Liver (tissue), 9 donors: ENCODE data around the gene CCDC60. TPM values are rescaled to one million over a fixed set of nuclear protein-coding genes. Genes with fewer than 3 reads are reported as not detected.

Source experiments
- DNase-seq: peaks from one replicate; pipeline ENCODE4 v3.0.0-alpha.2; 2017; ENCODE audit warnings: low spot score
- H3K27ac ChIP-seq, 2 donors: one replicate each; pipeline ENCODE4 v1.7.0; 2013; ENCODE audit warnings: inconsistent platforms in 2 of 2, low read length in 2 of 2, control low read depth in 1 of 2, low read depth in 1 of 2, mild to moderate bottlenecking in 1 of 2
- H3K27me3 ChIP-seq, 4 donors: one replicate each; pipeline versions ENCODE4 v1.6.1 to v1.7.0; 2013; ENCODE audit warnings: low read length in 3 of 4, inconsistent platforms in 1 of 4, mild to moderate bottlenecking in 1 of 4, moderate library complexity in 1 of 4; ENCODE audit not compliant: control insufficient read depth in 4 of 4, insufficient read depth in 4 of 4
- H3K36me3 ChIP-seq, 4 donors: one replicate each; pipeline versions ENCODE4 v1.6.1 to v1.7.0; 2013; ENCODE audit warnings: low read length in 3 of 4, mild to moderate bottlenecking in 3 of 4, low read depth in 1 of 4, moderate library complexity in 1 of 4; ENCODE audit not compliant: control insufficient read depth in 4 of 4, insufficient read depth in 3 of 4
- H3K4me1 ChIP-seq, 4 donors: one replicate each; pipeline versions ENCODE4 v1.6.1 to v1.7.0; 2013; ENCODE audit warnings: low read length in 3 of 4, mild to moderate bottlenecking in 3 of 4, moderate library complexity in 1 of 4; ENCODE audit not compliant: control insufficient read depth in 4 of 4, insufficient read depth in 4 of 4
- H3K4me3 ChIP-seq, 3 donors: one replicate each; pipeline versions ENCODE4 v1.6.1 to v1.7.0; 2013; ENCODE audit warnings: low read length in 3 of 3, control low read depth in 1 of 3, low read depth in 1 of 3, mild to moderate bottlenecking in 1 of 3
- H3K9ac ChIP-seq, 2 donors: one replicate each; pipeline ENCODE4 v1.7.0; 2013; ENCODE audit warnings: low read length in 2 of 2, mild to moderate bottlenecking in 2 of 2, moderate library complexity in 2 of 2, control low read depth in 1 of 2, low read depth in 1 of 2
- H3K9me3 ChIP-seq, 4 donors: one replicate each; pipeline versions ENCODE4 v1.6.1 to v1.7.0; 2013; ENCODE audit warnings: low read length in 3 of 4; ENCODE audit not compliant: control insufficient read depth in 4 of 4
- ATF3 ChIP-seq: IDR thresholded peaks from 2 replicates; pipeline ENCODE4 v1.6.1; 2016; ENCODE audit warnings: antibody characterized with exemption
- CTCF ChIP-seq: fragments of 150-350 bp; IDR thresholded peaks from 2 replicates; pipeline ENCODE4 v1.5.1; 2017; ENCODE audit warnings: improper control_type of control experiment, low read depth, low read length; ENCODE audit not compliant: missing input control
- FOXA1 ChIP-seq: IDR thresholded peaks from 2 replicates; pipeline ENCODE4 v1.6.1; 2016; ENCODE audit warnings: antibody characterized with exemption
- FOXA2 ChIP-seq: IDR thresholded peaks from 2 replicates; pipeline ENCODE4 v1.6.1; 2016; ENCODE audit warnings: antibody characterized with exemption
- GABPA ChIP-seq, 2 donors: IDR thresholded peaks in 1 of 2; conservative IDR thresholded peaks in 1 of 2; 2 replicates each; pipeline ENCODE4 v1.6.1; 2016; ENCODE audit warnings: antibody characterized with exemption in 2 of 2, mild to moderate bottlenecking in 1 of 2, moderate library complexity in 1 of 2
- HNF4A ChIP-seq, 2 donors: conservative IDR thresholded peaks; 2 replicates each; pipeline ENCODE4 v1.6.1; 2016; ENCODE audit warnings: antibody characterized with exemption in 2 of 2, mild to moderate bottlenecking in 2 of 2
- HNF4G ChIP-seq: IDR thresholded peaks from 2 replicates; pipeline ENCODE4 v1.6.1; 2016; ENCODE audit warnings: antibody characterized with exemption
- MAX ChIP-seq: IDR thresholded peaks from 2 replicates; pipeline ENCODE4 v1.6.1; 2016; ENCODE audit warnings: antibody characterized with exemption
- NR2F2 ChIP-seq: IDR thresholded peaks from 2 replicates; pipeline ENCODE4 v1.6.1; 2016; ENCODE audit warnings: antibody characterized with exemption
- RAD21 ChIP-seq, 2 donors: IDR thresholded peaks; 2 replicates each; pipeline ENCODE4 v1.6.1; 2016; ENCODE audit warnings: antibody characterized with exemption in 2 of 2, mild to moderate bottlenecking in 2 of 2
- RXRA ChIP-seq, 2 donors: IDR thresholded peaks; 2 replicates each; pipeline ENCODE4 v1.6.1; 2017 to 2018; ENCODE audit warnings: antibody characterized with exemption in 2 of 2, mild to moderate bottlenecking in 1 of 2
- SP1 ChIP-seq: IDR thresholded peaks from 2 replicates; pipeline ENCODE4 v1.6.1; 2018; ENCODE audit warnings: antibody characterized with exemption, mild to moderate bottlenecking
- TAF1 ChIP-seq: conservative IDR thresholded peaks from 2 replicates; pipeline ENCODE4 v1.6.1; 2016; ENCODE audit warnings: antibody characterized with exemption, mild to moderate bottlenecking
- ZBTB33 ChIP-seq: IDR thresholded peaks from 2 replicates; pipeline ENCODE4 v1.6.1; 2016; ENCODE audit warnings: antibody characterized with exemption
- WGBS: extraction: QIAGEN DNeasy Blood & Tissue Kit; methylation state at CpG from one replicate; pipeline ENCODE4 v1.1.7; 2013; 5-methylcytosine and 5-hydroxymethylcytosine counted together
- polyA plus RNA-seq, 2 donors: library from polyadenylated mRNA; stranded (reverse) in 1 of 2; unstranded in 1 of 2; fragments of 200-250 nt in 1 of 2; fragments of >200 nt in 1 of 2; fragmentation: Nextera tagmentation in 1 of 2; extraction: Ambion mirVana in 1 of 2; gene quantifications; one replicate each; pipeline versions ENCODE4 v1.2.1 to v1.2.3, GENCODE V29; 2013 to 2015
- total RNA-seq, 2 donors: library from RNA; depleted of rRNA; stranded (reverse); fragments of >200 nt; gene quantifications; one replicate each; pipeline ENCODE4 v1.2.3, GENCODE V29; 2014
- donor health status: healthy.
- donor health status: healthy.
- donor health status: healthy.
- donor health status: healthy.
- donor health status: healthy.

CCDC60 gene
- total and polyA plus RNA-seq, 4 donors, result not detected

- 30% methylated on average over 9 of the region's 9 CpGs for WGBS
Observed at GRCh38 chr12:119432949-119433348, 98.4 kb downstream of the CCDC60 start.

GRCh38 chr12:119440803-119441360 lies 106.4 kb downstream of the CCDC60 start:
- 86% methylated on average over 6 of the region's 6 CpGs for WGBS
- no peaks in the 10 kb centered on the region for H3K36me3 ChIP-seq
- H3K27ac ChIP-seq, result no peak overlapping the region
- no peak overlapping the region for H3K4me3 ChIP-seq
- H3K4me1 ChIP-seq, result no peaks in the 10 kb centered on the region
- no peak overlapping the region for H3K9ac ChIP-seq
- TF ChIP-seq ZBTB33, result no peak
- TF ChIP-seq CTCF, result no peak
- TF ChIP-seq TAF1, result no peak
- TF ChIP-seq NR2F2, result no peak
- no peak for TF ChIP-seq HNF4G
- no peak for TF ChIP-seq SP1
- TF ChIP-seq RAD21 (IDR thresholded peaks at IDR 0.05), result no peak
- DNase-seq, result no peak
- H3K9me3 ChIP-seq, result no peaks in the 10 kb centered on the region
- peaks cover 0 to 14% (median 5%) of the 10 kb centered on the region in 4 donors for H3K27me3 ChIP-seq

More at GRCh38 chr12:119432949-119433348, 98.4 kb downstream of the CCDC60 start:
- Histone ChIP-seq H3K4me3 (no peak overlapping the region), H3K27me3 (peaks cover 0 to 4% (median under 1%) of the 10 kb centered on the region in 4 donors), H3K36me3 (no peaks in the 10 kb centered on the region), H3K27ac (no peak overlapping the region), H3K4me1 (no peaks in the 10 kb centered on the region), H3K9ac (no peak overlapping the region), H3K9me3 (peaks cover 0 to 10% (median 4%) of the 10 kb centered on the region in 4 donors)
- DNase-seq, result no peak
- TF ChIP-seq FOXA1, result no peak
- no peak for TF ChIP-seq RAD21 (IDR thresholded peaks at IDR 0.05)
- no peak for TF ChIP-seq FOXA2
- TF ChIP-seq GABPA (IDR thresholded peaks at IDR 0.05 in 1 of 2, conservative IDR thresholded peaks at IDR 0.05 in 1 of 2), result no peak
- TF ChIP-seq HNF4G, result no peak
- TF ChIP-seq TAF1, result no peak

- Histone ChIP-seq H3K9me3 (no peaks in the 10 kb centered on the region), H3K4me1 (no peaks in the 10 kb centered on the region), H3K36me3 (no peaks in the 10 kb centered on the region), H3K27me3 (peaks cover 0 to 12% (median 3%) of the 10 kb centered on the region in 4 donors), H3K27ac (no peak overlapping the region), H3K9ac (no peak overlapping the region), H3K4me3 (no peak overlapping the region)
- WGBS, result 21% methylated on average over 10 of the region's 10 CpGs
- DNase-seq, result peak; percentile 49
- TF ChIP-seq FOXA1 (no peak), TAF1 (no peak), ATF3 (no peak), HNF4A (conservative IDR thresholded peaks at IDR 0.05) (no peak), RXRA (IDR thresholded peaks at IDR 0.05) (no peak), RAD21 (IDR thresholded peaks at IDR 0.05) (peak; percentile 74 to 82), MAX (no peak), CTCF (peak; percentile 93), FOXA2 (no peak)
Observed at GRCh38 chr12:119444462-119445044, 110.0 kb downstream of the CCDC60 start.
